Stimulated activated CD4-positive, alpha-beta T cell treated with anti-CD3 and anti-CD28 coated beads, Interleukin-1b, Interleukin-23, amount 100 ng/mL, for 1 hour (primary cell): ENCODE data around the gene GGCX.
A peak's percentile ranks its signal among the peaks of the same experiment; 100 is the strongest.

Experiments used
- DNase-seq, 2 donors: peaks; one replicate each; pipeline ENCODE4 v3.0.0-alpha.2; 2020; ENCODE audit warnings: low read depth in 2 of 2

GGCX gene

DNA sequence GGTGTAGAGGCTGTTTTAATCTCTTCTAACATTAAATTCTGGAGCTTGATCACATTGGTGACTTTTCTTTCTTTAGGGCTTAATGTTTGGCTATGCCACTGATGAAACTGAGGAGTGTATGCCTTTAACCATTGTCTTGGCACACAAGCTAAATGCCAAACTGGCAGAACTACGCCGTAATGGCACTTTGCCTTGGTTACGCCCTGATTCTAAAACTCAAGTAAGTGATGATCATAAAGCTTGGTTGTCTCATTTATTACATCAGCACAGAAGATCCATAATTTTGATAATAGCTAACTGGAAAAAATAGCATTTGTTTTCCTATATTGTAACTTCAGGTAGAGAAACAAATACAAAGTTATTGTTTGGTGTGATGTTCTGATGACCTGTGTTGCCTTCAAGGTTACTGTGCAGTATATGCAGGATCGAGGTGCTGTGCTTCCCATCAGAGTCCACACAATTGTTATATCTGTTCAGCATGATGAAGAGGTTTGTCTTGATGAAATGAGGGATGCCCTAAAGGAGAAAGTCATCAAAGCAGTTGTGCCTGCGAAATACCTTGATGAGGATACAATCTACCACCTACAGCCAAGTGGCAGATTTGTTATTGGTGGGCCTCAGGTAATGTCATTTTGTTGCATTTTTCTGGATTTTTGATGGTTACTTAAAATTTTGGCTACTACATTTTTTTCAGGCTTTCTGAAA is 19.4 kb downstream of the GGCX start:
- no peak for DNase-seq

DNA sequence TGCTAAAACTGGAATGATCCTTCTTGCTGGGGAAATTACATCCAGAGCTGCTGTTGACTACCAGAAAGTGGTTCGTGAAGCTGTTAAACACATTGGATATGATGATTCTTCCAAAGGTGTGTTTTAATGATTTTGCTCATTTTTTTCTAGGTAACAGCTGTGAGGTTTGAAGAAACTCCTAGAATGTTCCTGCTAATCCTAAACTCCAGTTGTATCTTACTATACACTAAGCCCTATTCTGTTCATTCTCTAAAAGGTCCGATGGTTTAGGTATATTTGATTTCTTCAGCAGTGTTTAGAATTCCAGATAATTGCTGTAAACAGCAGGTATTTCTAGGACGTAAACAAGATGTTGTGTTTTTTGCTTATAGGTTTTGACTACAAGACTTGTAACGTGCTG is 20.0 kb downstream of the GGCX start:
- DNase-seq = no peak

DNA sequence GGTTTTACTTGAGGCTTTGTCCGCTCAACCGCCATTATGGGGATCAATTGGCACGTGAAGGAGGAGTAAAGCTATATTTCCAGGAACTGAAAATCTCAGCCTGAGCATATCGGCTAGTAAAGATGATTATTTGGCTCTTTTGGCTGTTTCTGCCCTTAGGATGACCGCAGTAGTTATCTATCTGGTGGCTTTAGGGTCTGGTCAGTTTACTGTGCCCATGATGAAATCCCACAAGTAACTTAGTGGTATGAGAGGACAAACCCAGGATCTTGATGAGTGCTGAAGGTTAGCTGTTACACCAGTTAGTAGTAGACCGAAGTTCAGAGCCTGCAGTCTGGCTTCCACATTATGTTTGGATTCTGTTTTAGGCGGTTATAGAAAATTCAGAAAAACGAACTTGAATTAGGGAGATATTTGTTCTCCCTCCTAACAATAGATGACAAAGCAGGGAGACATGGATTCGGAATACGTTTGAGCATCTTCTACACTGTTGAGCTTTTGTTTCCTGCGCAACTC is 21.1 kb downstream of the GGCX start:
- no peak for DNase-seq

DNA sequence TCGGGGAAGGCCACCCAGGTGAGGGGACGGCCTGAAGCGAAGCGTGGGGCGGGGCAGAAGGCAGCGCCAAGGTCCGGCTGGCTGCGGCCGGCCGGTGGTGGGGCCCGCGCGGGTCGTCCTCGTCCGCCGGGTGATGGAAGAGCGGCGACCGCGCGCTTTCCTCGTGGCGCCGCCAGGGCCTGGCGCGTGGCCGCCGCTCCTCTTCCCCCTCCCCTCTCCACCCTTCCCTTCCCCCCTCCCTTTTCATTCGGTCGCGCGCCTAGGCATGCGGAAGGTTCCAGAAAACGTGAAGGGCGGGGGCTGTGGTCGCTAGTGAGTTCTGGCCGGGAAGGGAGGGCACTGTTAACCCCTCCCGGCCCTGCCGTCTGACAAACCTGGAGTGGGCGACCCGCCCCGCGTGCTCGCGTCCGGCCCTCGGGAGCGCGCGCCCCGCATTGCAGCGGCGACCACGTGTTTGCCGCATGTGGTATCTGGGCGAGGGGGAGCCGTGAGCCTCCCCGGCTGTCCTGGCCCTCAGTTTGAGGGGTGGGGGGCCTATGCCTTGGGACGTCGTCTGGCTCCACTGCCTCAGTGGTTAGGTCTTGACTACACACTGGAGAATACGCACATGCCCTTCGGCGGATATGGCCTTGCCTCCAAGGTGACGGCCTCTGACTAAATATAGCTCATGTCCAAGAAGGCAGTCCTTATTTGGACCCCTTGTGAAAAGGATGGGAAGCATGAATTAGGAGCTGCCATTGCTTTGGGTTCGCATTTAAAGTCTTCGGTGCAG is 21.7 kb downstream of the GGCX start:
- DNase-seq = peak in 1 of 2 donors; percentile 51

DNA sequence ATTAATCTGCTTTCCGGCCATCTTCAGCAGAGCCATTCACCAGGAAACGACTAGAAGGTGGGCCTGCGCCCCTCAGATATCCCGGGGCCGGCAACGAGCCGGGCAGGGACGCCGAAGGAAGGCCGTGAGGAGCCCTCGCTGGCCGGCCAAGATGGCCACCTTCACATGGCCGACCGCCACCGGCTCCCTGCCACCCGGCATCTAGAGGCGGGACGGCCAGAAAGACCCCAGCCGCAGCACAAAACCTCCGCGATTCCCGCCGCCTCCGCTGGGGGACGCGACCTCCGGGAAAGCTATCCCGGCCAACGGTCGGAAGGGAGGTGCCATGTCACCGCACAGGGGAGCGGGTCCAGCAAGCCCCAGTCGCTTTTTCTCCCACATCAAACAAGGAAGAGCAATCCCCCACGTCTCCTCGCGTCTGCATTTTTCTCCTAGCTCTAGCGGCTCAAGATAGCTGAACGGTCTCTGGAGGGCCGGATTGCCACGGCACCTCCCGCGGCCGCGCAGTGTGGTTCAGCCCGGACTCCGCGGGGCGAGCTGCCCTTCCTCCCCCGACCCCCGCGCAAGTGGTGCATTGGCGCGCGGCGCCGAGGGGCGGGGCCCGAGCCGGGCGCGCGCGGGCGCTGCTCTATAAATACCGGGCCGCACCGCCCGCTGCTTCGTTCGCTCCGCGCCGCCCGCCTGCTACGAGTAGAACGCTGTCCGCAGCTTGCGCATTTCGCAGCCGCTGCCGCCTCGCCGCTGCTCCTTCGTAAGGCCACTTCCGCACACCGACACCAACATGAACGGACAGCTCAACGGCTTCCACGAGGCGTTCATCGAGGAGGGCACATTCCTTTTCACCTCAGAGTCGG is 22.6 kb downstream of the GGCX start, which contains the start of gene MAT2A:
Gene MAT2A, plus strand, starts transcription at position 662 of the 854 bp plus-strand sequence. Its CDS starts 120 bp downstream, at position 782.
- DNase-seq = peak; percentile 76 to 85

DNA sequence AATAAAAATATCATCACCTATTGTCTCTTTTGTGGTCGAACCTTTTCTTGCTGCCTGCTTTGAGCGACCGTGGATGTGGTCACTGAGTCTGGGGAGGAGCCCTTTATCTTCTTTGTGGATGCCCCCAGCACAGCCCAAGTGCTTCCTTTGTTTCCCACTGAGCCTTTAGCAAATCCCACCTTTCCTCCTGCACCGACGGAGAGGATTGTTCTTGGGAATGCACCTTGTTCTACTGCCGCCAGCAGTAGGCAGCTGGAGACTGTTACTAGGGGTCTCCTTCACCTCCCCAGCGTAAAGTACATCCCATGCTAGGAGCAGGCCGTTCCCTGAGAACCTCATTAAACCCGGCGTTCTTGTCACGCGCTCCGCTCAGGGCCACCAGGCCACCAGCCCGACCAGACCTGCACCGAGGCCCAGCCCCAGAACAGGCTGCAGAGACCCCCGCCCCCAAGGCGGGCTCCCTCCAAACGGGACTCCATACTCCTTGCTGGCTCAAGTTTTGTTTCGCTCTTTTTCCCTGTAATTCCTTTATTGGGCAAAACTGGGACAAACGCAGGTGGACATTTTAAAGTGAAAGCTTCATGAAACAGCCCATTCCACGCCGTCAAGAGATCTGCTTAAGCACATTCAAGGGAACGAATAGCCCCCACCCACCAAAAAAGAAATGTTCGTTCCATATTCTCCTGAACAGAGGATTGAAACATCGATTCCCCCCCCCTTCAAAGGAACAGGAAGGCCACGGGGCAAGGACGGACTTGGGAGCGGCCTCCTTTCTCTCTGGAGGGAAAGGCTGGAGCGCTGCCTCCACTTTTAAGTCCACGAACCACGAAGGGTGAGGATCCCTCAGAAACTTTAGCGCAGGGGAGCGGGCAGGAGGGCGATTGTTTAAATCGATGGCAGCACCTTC is 23.4 kb downstream of the GGCX start:
- no peak for DNase-seq

DNA sequence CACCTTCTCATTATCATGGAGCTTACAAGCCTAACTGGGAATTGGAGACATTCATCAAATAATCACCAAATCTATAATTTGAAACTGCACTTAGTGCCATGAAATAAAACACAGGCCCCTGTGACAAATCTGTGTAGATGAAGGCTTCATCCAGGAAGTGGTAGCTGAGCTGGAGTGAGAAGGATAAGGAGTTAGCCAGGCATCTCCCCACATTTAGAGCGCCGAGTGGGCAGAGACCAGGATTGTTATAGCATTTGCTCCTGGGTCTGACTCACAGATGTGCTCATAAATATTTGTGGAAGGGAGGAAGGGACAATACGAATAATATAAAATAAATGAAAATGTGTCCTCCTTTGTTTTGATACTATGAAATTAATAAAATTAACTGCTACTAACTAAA is 24.8 kb downstream of the GGCX start:
- DNase-seq = no peak

DNA sequence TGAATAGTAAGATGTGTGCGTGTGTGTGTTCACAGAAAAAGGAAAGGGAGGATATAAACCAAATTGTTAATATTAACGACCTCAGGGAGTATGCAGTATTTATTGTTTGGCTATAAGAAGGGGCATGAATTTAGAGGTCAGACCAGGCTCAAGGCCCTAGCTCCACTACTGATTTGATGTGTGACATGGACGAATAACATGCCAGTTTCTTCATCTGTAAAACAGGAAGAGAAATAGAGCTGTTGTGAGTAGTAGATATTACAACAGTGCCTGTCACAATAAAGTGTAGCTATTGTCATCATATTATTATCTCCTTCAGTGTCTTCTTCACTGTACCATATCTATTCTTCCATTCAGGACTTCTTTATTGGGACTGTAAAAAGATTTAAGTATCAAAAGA is 26.4 kb downstream of the GGCX start:
- no peak for DNase-seq

DNA sequence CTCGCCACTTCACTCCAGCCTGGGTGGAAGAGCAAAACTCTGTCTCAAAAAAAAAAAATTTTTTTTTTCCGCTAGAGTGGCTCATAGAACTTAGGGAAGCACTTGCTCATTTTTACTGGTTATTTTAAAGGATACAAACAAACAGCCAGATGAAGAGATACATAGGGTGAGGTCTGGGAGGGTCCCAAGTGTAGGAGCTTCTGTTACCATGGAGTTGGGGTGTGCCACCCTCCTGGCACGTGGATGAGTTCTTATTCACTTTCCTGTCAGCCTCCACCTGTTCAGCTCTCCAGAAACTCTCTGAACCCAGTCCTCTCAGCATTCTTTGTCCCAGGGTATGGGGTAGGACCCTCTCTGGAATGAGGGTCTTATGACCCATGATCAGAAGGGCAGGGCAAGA is 27.2 kb downstream of the GGCX start:
- no peak for DNase-seq

DNA sequence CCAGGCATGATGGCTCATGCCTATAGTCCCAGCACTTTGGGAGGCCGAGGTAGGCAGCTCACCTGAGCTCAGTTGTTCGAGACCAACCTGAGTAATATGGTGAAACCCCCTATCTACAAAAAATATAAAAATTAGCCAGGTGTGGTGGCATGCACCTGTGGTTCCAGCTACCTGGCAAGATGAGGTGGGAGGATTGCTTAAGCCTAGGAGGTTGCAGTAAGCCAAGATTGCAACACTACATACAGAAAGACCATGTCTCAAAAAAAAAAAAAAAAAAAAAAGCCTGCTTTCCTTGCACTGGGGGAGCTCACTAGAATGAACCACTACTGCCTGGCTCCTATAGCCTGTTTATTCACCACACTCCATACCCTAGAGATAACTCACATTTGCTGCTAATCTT is 29.7 kb downstream of the GGCX start:
- no peak for DNase-seq

DNA sequence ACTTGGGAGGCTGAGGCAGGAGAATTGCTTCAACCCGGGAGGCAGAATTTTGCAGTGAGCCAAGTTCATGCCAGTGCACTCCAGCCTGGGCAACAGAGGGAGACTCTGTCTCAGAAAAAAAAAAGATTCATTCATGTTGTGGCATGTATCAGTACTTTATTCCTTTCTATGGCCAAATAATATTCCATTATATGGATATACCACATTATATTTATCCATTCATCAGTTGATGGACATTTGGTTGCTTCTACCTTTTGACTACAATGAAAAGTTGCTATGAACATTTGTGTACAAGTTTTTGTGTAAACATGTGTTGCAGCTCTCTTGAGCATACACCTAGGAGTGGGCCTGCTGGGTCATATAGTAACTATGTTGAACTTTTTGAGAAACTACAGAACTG is 31.5 kb downstream of the GGCX start:
- no peak for DNase-seq

DNA sequence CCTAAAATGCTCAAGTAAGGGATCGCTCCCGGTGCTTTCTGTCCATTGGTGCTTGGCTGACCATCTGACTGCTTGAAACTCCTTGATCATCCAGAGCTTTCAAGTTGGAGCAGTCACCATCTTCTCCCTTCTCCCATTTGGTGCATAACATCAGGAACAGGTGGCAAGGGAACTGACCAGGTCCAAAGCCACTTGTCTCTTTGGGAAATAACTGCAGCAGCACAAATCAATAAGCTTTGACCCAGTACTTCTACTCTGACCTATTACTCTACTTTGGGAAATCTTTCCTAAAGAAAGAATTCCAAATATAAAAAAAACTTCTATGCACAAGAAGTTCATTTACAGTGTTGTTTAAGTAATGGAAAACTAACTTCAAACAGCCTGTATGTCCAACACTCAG is 32.9 kb downstream of the GGCX start:
- no peak for DNase-seq

DNA sequence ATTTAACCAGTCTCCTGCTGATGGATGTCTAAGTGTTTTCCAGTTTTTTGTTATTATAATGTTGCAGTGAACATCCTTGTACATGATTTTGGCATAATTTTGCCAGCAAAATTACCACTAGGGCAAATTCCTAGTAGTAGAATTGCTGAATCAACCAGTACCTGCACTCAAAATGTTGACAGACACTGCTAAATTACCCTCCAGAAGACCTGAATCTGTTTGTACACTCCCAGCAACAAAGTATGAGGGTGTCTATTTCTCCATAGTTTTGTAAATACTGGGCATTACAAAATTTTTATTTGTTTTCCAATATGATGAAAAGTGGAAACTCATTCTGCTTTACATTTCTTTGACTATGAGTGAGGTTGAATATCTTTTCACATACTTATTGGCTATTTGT is 33.5 kb downstream of the GGCX start:
- no peak for DNase-seq

DNA sequence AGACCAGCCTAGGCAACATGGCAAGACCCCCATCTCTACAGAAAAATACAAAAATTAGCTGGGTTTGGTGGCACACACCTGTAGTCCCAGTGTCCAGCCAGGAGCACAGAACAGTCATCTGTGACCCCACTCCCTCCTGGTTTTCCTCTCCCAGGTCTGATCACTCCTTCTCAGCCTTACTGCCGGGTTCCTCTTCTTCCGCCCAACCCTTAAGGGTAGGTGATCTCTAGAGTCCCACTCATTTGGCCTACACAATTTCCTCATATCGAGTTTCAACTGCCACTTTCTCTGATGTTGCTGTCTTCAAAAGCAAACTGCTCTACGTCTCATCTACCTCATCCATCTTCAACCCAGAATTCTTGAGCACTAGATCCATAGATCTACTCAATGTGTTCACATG is 35.7 kb downstream of the GGCX start:
- DNase-seq = no peak

DNA sequence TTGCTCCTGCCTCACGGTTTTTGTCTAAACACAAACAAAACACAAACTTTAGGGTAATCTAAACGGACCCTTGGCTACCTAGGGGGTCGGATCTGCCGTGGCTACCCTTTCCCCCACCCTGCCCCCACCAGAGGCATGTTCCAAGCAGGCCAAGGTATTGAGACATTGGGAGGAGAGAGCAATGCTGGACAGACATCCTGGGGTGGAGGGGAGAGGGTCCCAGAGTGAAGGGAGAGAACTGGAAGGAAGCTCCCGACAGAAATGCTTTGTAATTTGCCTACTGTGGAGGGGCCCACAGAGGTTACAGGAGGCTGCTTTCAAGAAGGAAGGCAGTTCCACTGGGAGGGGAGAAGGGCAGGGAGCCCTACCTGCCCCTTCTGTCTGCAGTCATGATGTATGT is 36.3 kb downstream of the GGCX start:
- no peak for DNase-seq

DNA sequence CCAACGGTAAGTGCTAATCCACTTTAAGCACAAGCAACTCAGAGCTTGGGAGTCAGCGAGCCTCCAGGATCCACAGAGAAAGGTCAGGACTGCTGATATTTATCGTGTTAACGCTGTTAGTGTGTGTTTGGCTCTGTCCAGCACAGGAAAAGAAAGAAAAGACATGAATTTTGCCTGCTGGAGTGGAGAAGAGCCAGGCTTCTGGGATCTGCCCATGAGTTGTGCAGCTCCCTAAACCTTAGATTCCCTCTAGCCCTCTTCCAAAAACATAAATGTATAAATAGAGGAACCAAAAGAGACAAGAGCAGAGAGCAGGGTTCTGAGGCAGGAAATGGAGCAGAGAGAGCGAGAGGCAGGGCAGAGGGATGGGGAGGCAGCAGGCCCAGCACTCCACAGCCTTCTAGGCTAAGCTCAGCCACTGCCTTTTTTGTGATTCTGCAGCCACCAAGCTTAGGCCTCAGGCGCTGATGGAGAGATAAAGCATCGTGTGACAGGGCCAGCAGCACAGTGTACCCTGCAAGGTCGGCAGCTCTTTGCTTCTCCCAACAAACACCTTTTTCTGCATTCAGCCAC is 36.9 kb downstream of the GGCX start:
- DNase-seq = no peak

DNA sequence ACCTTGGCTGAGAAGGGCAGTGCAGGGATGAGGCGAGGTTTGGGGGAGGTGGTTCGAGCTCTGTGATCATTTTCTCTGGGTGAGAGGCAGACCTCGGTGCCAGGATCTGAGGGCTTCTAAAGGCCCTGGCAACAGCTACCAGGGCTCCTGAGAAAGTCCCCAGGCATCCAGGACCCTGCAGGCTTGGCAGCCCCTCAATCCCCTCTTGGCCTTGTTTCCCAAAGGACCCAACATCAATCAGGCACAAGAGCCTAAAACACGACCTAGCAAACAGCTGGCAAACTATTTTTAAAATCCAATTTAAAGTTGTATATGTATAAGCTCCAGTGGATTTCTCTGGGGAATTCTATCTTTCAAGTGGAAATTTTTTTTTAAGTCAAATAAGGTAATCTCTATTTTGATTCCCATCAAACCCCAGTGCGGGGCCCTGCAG is 37.4 kb downstream of the GGCX start:
- no peak for DNase-seq

DNA sequence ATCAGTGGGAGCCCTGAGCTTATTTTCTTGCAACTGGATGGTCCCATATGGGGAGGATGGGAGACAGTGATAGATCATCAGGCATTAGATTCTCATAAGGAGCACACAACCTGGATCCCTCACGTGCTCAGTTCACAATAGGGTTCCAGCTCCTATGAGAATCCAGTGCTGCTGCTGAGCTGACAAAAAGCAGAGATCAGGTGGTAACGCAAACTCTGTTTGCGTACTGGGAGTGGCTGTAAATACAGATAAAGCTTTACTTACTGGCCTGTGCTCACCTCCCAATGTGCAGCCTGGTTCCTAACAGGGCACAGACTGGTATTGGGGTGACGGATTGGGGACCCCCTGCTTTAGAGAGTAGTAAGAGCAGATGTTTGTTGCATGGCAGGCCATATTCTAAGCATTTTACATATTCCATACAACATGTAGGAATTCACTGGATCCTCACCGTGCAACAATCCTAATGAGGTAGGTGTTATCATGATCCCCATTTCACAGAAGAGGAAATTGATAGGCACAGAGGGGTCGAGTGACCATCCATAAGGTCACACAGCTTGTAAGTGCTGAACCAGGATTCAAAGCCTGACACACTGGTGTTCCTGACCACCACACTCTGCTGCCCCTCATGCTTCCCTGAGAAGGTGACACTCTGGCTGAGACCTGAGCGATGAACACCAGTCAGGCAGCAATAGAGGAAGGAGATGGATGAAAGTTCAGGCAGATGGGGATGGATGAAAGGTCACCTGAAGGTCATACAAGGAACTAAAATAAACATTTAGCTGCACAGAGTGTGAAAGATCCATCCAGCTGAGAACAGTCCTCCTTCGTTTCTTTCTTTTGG is 38.0 kb downstream of the GGCX start:
- no peak for DNase-seq

DNA sequence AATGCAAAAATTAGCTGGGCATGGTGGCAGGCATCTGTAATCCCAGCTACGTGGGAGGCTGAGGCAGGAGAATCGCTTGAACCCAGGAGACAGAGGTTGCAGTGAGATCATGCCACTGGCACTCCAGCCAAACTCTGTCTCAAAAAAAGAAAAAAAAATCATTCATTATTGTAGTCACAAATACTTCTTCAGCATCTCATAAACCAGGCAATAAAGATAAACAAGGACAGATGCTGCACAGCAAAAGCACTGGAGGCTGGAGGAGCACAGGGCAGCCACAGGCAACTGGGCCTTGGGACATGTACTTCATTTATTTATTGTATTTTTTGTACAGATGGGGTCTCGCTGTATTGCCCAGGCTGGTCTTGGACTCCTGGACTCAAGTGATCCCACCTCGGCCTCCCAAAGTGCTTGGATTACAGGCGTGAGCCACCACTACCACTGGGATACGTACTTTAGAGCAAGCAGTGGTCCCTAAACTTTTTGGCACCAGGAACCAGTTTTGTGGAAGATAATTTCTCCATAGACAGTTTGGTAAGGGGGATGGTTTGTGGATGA is 39.1 kb downstream of the GGCX start:
- DNase-seq = no peak
